HCT116 (cell line): ENCODE results near the gene FLT4. TPM values are rescaled to one million over a fixed set of nuclear protein-coding genes. Genes with fewer than 3 reads are reported as not detected.

Source experiments
- ATAC-seq: fragments of 200-7000 bp; cut with Tn5 transposase; 2 replicates; pipeline ENCODE4 v1.9.1; 2020; ENCODE audit warnings: mild to moderate bottlenecking, moderate library complexity
- BruUV-seq: library from RNA; stranded (reverse); fragments of 400-500 nt; replicated peaks from 2 replicates; lab custom pipeline; 2021; lab: Mats Ljungman, UMichigan
- CTCF ChIA-PET: fragments of 300-600 bp; sonication (Branson Sonifier 250); formaldehyde crosslinking; loops from one replicate; lab custom pipeline; 2021; ENCODE audit warnings: antibody characterized with exemption; lab: Charles Lee
- POLR2A ChIA-PET: fragments of 300-600, 350-600 bp; sonication (Branson Sonifier 250); formaldehyde crosslinking; loops from one replicate; lab custom pipeline; 2021; ENCODE audit warnings: antibody characterized with exemption; lab: Charles Lee
- RAD21 ChIA-PET, 2 experiments: fragments of 300-600 bp; sonication (Branson Sonifier 250); formaldehyde crosslinking; loops; one replicate each; lab custom pipeline; 2023; ENCODE audit warnings: low total read pairs in 2 of 2; ENCODE audit not compliant: uncharacterized antibody in 2 of 2, unreplicated experiment in 2 of 2, low non-redundant PET in 1 of 2; lab: Charles Lee
- DNase-seq: peaks from one replicate; pipeline ENCODE4 v3.0.0-alpha.2; 2010; ENCODE audit warnings: low read depth, low spot score
- H2AFZ ChIP-seq: fragments of 200-600 bp; shearing (Covaris generic), sonication (generic); 2 replicates; pipeline ENCODE4 v1.6.1; 2017; ENCODE audit warnings: low read depth, mixed run types, mixed read lengths, antibody characterized with exemption, low read length; ENCODE audit not compliant: poor library complexity, severe bottlenecking
- H3K27ac ChIP-seq: 2 replicates; pipeline ENCODE4 v1.5.1; 2012; ENCODE audit warnings: low read depth, low read length
- H3K27me3 ChIP-seq: fragments of 200-600 bp; sonication (generic); 2 replicates; pipeline ENCODE4 v1.6.1; 2016; ENCODE audit warnings: mixed run types, low read length, mixed read lengths; ENCODE audit not compliant: insufficient read depth
- H3K36me3 ChIP-seq, 2 experiments: fragments of 200-500 bp in 1 of 2; fragments of 200-600 bp in 1 of 2; sonication (Bioruptor generic) in 1 of 2; sonication (generic) in 1 of 2; 2 replicates each; pipeline versions ENCODE4 v1.5.1 to v1.6.1; 2014 to 2016; ENCODE audit warnings: low read length in 2 of 2, inconsistent platforms in 1 of 2, mixed read lengths in 1 of 2, mixed run types in 1 of 2; ENCODE audit not compliant: insufficient read depth in 2 of 2, control insufficient read depth in 1 of 2
- H3K4me1 ChIP-seq, 2 experiments: fragments of 200-600 bp in 1 of 2; sonication (generic) in 1 of 2; 2 replicates each; pipeline versions ENCODE4 v1.5.1 to v1.6.1; 2012 to 2017; ENCODE audit warnings: low read length in 2 of 2, inconsistent platforms in 1 of 2, mild to moderate bottlenecking in 1 of 2, mixed read lengths in 1 of 2, mixed run types in 1 of 2, moderate library complexity in 1 of 2; ENCODE audit not compliant: insufficient read depth in 2 of 2, control insufficient read depth in 1 of 2
- H3K4me2 ChIP-seq: fragments of 200-600 bp; sonication (generic); 2 replicates; pipeline ENCODE4 v1.6.1; 2017; ENCODE audit warnings: mixed run types, low read length, mixed read lengths
- H3K4me3 ChIP-seq, 2 experiments: fragments of 200-600 bp in 1 of 2; sonication (generic) in 1 of 2; replicated peaks in 1 of 2; 2 replicates each; pipeline ENCODE4 v1.5.1; 2011 to 2016; ENCODE audit warnings: low read length in 2 of 2, control low read depth in 1 of 2, low read depth in 1 of 2, mild to moderate bottlenecking in 1 of 2, mixed read lengths in 1 of 2, mixed run types in 1 of 2
- H3K79me2 ChIP-seq: fragments of 200-600 bp; sonication (generic); 2 replicates; pipeline ENCODE4 v1.6.1; 2017; ENCODE audit warnings: mild to moderate bottlenecking, mixed run types, low read length, moderate library complexity, mixed read lengths; ENCODE audit not compliant: insufficient read depth
- H3K9ac ChIP-seq: fragments of 200-600 bp; sonication (generic); 2 replicates; pipeline ENCODE4 v1.6.1; 2016; ENCODE audit warnings: low read length, mixed read lengths
- H3K9me2 ChIP-seq: fragments of 200-600 bp; sonication (generic), shearing (Covaris generic); 2 replicates; pipeline ENCODE4 v1.6.1; 2017; ENCODE audit warnings: mixed run types, mild to moderate bottlenecking, moderate library complexity; ENCODE audit not compliant: insufficient read depth
- H3K9me3 ChIP-seq, 2 experiments: fragments of 200-500 bp in 1 of 2; fragments of 200-600 bp in 1 of 2; sonication (Bioruptor generic) in 1 of 2; sonication (generic) in 1 of 2; 2 replicates each; pipeline ENCODE4 v1.6.1; 2014 to 2017; ENCODE audit warnings: low read length in 2 of 2, mixed read lengths in 2 of 2, inconsistent platforms in 1 of 2, low read depth in 1 of 2, mild to moderate bottlenecking in 1 of 2, mixed run types in 1 of 2, moderate library complexity in 1 of 2; ENCODE audit not compliant: control insufficient read depth in 1 of 2, insufficient read depth in 1 of 2
- H4K20me1 ChIP-seq: fragments of 200-600 bp; sonication (generic), shearing (Covaris generic); 2 replicates; pipeline ENCODE4 v1.6.1; 2017; ENCODE audit warnings: mixed run types, mild to moderate bottlenecking, moderate library complexity; ENCODE audit not compliant: insufficient read depth
- CBX3 ChIP-seq: IDR thresholded peaks from 2 replicates; pipeline ENCODE4 v1.6.1; 2012; ENCODE audit warnings: low read depth
- CEBPB ChIP-seq: IDR thresholded peaks from 2 replicates; pipeline ENCODE4 v1.6.1; 2012; ENCODE audit warnings: low read depth
- ELF1 ChIP-seq: IDR thresholded peaks from 2 replicates; pipeline ENCODE4 v1.6.1; 2012; ENCODE audit warnings: low read depth, borderline replicate concordance
- EZH2phosphoT487 ChIP-seq: fragments of 200-600 bp; IDR thresholded peaks from 2 replicates; pipeline ENCODE4 v1.6.1; 2018; ENCODE audit warnings: antibody characterized with exemption, borderline replicate concordance
- FOSL1 ChIP-seq: IDR thresholded peaks from 2 replicates; pipeline ENCODE4 v1.6.1; 2012; ENCODE audit warnings: low read depth
- JUND ChIP-seq: IDR thresholded peaks from 2 replicates; pipeline ENCODE4 v1.6.1; 2012
- POLR2A ChIP-seq: IDR thresholded peaks from 2 replicates; pipeline ENCODE4 v1.7.0; 2011; ENCODE audit warnings: borderline replicate concordance; ENCODE audit not compliant: insufficient read depth, insufficient read length; ENCODE audit errors: extremely low read depth
- POLR2AphosphoS5 ChIP-seq: IDR thresholded peaks from 2 replicates; pipeline ENCODE4 v1.6.1; 2011; ENCODE audit warnings: mild to moderate bottlenecking, low read depth, low read length, moderate library complexity
- SIN3A ChIP-seq: IDR thresholded peaks from 2 replicates; pipeline ENCODE4 v1.6.1; 2012; ENCODE audit warnings: low read depth
- SP1 ChIP-seq: IDR thresholded peaks from 2 replicates; pipeline ENCODE4 v1.6.1; 2012; ENCODE audit warnings: low read depth
- SRF ChIP-seq: IDR thresholded peaks from 2 replicates; pipeline ENCODE4 v1.6.1; 2012; ENCODE audit warnings: low read depth
- TCF7L2 ChIP-seq: IDR thresholded peaks from 2 replicates; pipeline ENCODE4 v1.7.0; 2011; ENCODE audit warnings: borderline replicate concordance, inconsistent platforms; ENCODE audit not compliant: insufficient read depth, insufficient read length; ENCODE audit errors: extremely low read depth
- YY1 ChIP-seq: IDR thresholded peaks from 2 replicates; pipeline ENCODE4 v1.6.1; 2011; ENCODE audit warnings: low read length, low read depth, moderate library complexity, mild to moderate bottlenecking; ENCODE audit not compliant: insufficient replicate concordance; ENCODE audit errors: extremely low read depth
- ZFX ChIP-seq: fragments of 450-650 bp; IDR thresholded peaks from 2 replicates; pipeline ENCODE4 v1.6.1; 2017
- ZNF274 ChIP-seq: fragments of 200-500 bp; sonication (Bioruptor generic); IDR thresholded peaks from 2 replicates; pipeline ENCODE4 v1.6.1; 2014; ENCODE audit warnings: mild to moderate bottlenecking, low read depth, low read length, inconsistent platforms
- intact Hi-C: fragments of 100-400 bp; cut with micrococcal nuclease; formaldehyde crosslinking; loops from 2 replicates; pipeline ENCODE4 v1.10.0; 2022
- total RNA-seq: library from RNA; stranded (reverse); gene quantifications from one replicate; pipeline ENCODE4 v1.2.1, GENCODE V29; 2021; ENCODE audit not compliant: unreplicated experiment
- TF ChIP-seq, protein P1 (sequence below): IDR thresholded peaks from 2 replicates; pipeline ENCODE4 v1.6.1; 2011; ENCODE audit warnings: mild to moderate bottlenecking, low read length, moderate library complexity; ENCODE audit not compliant: insufficient replicate concordance; ENCODE audit errors: extremely low read depth
- TF ChIP-seq, protein P2 (sequence below): IDR thresholded peaks from 2 replicates; pipeline ENCODE4 v1.6.1; 2012
- TF ChIP-seq, protein P3 (sequence below), 3 experiments: fragments of 200-600 bp in 1 of 3; sonication (generic) in 1 of 3; IDR thresholded peaks in 2 of 3; conservative IDR thresholded peaks in 1 of 3; 2 replicates each; pipeline ENCODE4 v1.5.1; 2012 to 2017; ENCODE audit warnings: low read depth in 2 of 3, low read length in 2 of 3, antibody characterized with exemption in 1 of 3, borderline replicate concordance in 1 of 3, control low read depth in 1 of 3, mild to moderate bottlenecking in 1 of 3, mixed read lengths in 1 of 3, mixed run types in 1 of 3, moderate library complexity in 1 of 3; ENCODE audit not compliant: insufficient read depth in 1 of 3
- TF ChIP-seq, protein P4 (sequence below): IDR thresholded peaks from 2 replicates; pipeline ENCODE4 v1.6.1; 2012; ENCODE audit warnings: low read depth
- TF ChIP-seq, protein P5 (sequence below): IDR thresholded peaks from 2 replicates; pipeline ENCODE4 v1.6.1; 2012

FLT4 gene
- total RNA-seq, 1 experiment from 2014 or later = 0.17 TPM

DNA sequence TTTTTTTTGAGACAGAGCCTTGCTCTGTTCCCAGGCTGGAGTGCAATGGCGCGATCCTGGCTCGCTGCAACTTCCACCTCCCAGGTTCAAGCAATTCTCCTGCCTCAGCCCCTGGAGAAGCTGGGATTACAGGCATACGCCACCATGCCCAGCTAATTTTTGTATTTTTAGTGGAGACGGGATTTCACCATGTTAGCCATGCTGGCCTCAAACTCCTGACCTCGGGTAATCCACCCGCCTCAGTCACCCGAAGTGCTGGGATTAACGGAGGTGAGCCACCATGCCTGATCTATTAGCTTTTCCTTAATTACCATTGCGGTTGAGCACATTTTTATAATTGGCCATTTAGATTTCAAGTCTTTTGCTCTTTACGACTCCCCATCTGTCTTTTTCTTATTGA is 2.9 kb upstream of the FLT4 start:
- Histone ChIP-seq H3K27ac (no peak overlapping the region), H3K79me2 (no peaks in the 10 kb centered on the region), H3K9ac (no peak overlapping the region), H3K36me3 (no peaks in the 10 kb centered on the region), H3K27me3 (no peaks in the 10 kb centered on the region), H3K9me3 (no peaks in the 10 kb centered on the region), H4K20me1 (no peaks in the 10 kb centered on the region), H3K4me2 (no peak overlapping the region), H3K4me1 (no peaks in the 10 kb centered on the region), H3K4me3 (no peak overlapping the region), H3K9me2 (no peaks in the 10 kb centered on the region), H2AFZ (no peak overlapping the region)
- intact Hi-C loops = no loop called here
- no TSS peak for BruUV-seq
- CTCF ChIA-PET = no interaction called here
- ATAC-seq (no peak), DNase-seq (no peak)
- TF ChIP-seq EZH2phosphoT487 (no peak), FOSL1 (no peak), ELF1 (no peak), SRF (no peak), CBX3 (no peak), CEBPB (no peak), ZFX (no peak), ZNF274 (no peak), TCF7L2 (no peak), SP1 (no peak), POLR2A (no peak), JUND (no peak), POLR2AphosphoS5 (no peak), SIN3A (no peak), YY1 (no peak)
- TF ChIP-seq, protein P1, sequence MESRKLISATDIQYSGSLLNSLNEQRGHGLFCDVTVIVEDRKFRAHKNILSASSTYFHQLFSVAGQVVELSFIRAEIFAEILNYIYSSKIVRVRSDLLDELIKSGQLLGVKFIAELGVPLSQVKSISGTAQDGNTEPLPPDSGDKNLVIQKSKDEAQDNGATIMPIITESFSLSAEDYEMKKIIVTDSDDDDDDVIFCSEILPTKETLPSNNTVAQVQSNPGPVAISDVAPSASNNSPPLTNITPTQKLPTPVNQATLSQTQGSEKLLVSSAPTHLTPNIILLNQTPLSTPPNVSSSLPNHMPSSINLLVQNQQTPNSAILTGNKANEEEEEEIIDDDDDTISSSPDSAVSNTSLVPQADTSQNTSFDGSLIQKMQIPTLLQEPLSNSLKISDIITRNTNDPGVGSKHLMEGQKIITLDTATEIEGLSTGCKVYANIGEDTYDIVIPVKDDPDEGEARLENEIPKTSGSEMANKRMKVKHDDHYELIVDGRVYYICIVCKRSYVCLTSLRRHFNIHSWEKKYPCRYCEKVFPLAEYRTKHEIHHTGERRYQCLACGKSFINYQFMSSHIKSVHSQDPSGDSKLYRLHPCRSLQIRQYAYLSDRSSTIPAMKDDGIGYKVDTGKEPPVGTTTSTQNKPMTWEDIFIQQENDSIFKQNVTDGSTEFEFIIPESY = no peak
- TF ChIP-seq, protein P2, sequence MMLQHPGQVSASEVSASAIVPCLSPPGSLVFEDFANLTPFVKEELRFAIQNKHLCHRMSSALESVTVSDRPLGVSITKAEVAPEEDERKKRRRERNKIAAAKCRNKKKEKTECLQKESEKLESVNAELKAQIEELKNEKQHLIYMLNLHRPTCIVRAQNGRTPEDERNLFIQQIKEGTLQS = no peak
- TF ChIP-seq, protein P3, sequence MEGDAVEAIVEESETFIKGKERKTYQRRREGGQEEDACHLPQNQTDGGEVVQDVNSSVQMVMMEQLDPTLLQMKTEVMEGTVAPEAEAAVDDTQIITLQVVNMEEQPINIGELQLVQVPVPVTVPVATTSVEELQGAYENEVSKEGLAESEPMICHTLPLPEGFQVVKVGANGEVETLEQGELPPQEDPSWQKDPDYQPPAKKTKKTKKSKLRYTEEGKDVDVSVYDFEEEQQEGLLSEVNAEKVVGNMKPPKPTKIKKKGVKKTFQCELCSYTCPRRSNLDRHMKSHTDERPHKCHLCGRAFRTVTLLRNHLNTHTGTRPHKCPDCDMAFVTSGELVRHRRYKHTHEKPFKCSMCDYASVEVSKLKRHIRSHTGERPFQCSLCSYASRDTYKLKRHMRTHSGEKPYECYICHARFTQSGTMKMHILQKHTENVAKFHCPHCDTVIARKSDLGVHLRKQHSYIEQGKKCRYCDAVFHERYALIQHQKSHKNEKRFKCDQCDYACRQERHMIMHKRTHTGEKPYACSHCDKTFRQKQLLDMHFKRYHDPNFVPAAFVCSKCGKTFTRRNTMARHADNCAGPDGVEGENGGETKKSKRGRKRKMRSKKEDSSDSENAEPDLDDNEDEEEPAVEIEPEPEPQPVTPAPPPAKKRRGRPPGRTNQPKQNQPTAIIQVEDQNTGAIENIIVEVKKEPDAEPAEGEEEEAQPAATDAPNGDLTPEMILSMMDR (IDR thresholded peaks at IDR 0.05 in 2 of 3, conservative IDR thresholded peaks at IDR 0.05 in 1 of 3; ENCODE audit: borderline replicate concordance in 1 of 3, insufficient read depth in 1 of 3, low read depth in 2 of 3, low read length in 2 of 3) = no peak
- TF ChIP-seq, protein P4, sequence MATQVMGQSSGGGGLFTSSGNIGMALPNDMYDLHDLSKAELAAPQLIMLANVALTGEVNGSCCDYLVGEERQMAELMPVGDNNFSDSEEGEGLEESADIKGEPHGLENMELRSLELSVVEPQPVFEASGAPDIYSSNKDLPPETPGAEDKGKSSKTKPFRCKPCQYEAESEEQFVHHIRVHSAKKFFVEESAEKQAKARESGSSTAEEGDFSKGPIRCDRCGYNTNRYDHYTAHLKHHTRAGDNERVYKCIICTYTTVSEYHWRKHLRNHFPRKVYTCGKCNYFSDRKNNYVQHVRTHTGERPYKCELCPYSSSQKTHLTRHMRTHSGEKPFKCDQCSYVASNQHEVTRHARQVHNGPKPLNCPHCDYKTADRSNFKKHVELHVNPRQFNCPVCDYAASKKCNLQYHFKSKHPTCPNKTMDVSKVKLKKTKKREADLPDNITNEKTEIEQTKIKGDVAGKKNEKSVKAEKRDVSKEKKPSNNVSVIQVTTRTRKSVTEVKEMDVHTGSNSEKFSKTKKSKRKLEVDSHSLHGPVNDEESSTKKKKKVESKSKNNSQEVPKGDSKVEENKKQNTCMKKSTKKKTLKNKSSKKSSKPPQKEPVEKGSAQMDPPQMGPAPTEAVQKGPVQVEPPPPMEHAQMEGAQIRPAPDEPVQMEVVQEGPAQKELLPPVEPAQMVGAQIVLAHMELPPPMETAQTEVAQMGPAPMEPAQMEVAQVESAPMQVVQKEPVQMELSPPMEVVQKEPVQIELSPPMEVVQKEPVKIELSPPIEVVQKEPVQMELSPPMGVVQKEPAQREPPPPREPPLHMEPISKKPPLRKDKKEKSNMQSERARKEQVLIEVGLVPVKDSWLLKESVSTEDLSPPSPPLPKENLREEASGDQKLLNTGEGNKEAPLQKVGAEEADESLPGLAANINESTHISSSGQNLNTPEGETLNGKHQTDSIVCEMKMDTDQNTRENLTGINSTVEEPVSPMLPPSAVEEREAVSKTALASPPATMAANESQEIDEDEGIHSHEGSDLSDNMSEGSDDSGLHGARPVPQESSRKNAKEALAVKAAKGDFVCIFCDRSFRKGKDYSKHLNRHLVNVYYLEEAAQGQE = no peak
- TF ChIP-seq, protein P5, sequence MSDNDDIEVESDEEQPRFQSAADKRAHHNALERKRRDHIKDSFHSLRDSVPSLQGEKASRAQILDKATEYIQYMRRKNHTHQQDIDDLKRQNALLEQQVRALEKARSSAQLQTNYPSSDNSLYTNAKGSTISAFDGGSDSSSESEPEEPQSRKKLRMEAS = no peak
- POLR2A ChIA-PET = no interaction called here
- RAD21 ChIA-PET = no interaction called here
